ENCODE measurements around the gene RPL38. TPM values are rescaled to one million over a fixed set of nuclear protein-coding genes. Genes with fewer than 3 reads are reported as not detected.

The RPL38 gene
- polyA plus RNA-seq, 1 experiment = 1,841 TPM

DNA sequence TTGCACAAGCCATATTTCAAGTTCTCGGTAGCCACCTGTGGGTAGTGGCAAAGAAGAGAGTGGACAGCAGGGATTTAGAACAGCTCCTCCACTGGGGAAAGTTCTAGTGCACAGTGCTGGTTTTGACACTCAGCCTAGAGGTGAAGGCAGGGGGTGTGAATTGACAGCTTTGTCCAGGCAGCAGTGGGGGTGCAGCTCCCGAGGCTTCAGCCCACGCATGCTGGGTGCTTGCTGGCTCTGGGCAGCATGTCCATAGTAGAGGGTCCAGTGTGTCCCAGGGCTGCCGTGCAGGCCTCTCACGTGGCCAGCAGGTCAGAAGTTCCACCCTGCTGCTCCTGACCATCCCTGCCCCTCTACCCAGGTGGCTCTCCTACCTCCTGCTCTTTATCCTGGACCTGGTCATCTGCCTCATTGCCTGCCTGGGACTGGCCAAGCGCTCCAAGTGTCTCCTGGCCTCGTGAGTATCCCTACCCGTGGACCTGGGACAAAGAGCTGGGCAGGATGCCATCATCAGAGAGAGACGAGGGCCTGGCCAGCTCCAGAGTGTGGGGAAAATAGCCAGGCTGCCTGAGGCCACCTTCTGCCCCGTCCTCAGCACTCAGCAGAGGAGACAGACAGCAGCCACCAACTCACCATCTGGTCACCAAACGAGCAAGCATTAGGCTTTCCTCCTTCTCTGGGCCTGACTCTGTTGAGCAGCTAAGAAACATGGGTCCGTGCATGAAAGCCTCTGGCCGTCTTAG lies 39.7 kb downstream of the RPL38 start:
- TF ChIP-seq, protein P1, sequence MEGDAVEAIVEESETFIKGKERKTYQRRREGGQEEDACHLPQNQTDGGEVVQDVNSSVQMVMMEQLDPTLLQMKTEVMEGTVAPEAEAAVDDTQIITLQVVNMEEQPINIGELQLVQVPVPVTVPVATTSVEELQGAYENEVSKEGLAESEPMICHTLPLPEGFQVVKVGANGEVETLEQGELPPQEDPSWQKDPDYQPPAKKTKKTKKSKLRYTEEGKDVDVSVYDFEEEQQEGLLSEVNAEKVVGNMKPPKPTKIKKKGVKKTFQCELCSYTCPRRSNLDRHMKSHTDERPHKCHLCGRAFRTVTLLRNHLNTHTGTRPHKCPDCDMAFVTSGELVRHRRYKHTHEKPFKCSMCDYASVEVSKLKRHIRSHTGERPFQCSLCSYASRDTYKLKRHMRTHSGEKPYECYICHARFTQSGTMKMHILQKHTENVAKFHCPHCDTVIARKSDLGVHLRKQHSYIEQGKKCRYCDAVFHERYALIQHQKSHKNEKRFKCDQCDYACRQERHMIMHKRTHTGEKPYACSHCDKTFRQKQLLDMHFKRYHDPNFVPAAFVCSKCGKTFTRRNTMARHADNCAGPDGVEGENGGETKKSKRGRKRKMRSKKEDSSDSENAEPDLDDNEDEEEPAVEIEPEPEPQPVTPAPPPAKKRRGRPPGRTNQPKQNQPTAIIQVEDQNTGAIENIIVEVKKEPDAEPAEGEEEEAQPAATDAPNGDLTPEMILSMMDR (IDR thresholded peaks at IDR 0.05; ENCODE audit: insufficient read depth, low read depth, low read length) = no peak
- Histone ChIP-seq H3K4me3 (ENCODE audit: low read depth, low read length) (no peak overlapping the region), H3K27me3 (ENCODE audit: control insufficient read depth, insufficient read depth, low read length) (no peaks in the 10 kb centered on the region), H3K36me3 (ENCODE audit: control insufficient read depth, insufficient read depth, low read length) (no peaks in the 10 kb centered on the region)
- ChIA-PET CTCF (no interaction called here), POLR2A (no interaction called here)
- no peak for DNase-seq (ENCODE audit: low read depth)

DNA sequence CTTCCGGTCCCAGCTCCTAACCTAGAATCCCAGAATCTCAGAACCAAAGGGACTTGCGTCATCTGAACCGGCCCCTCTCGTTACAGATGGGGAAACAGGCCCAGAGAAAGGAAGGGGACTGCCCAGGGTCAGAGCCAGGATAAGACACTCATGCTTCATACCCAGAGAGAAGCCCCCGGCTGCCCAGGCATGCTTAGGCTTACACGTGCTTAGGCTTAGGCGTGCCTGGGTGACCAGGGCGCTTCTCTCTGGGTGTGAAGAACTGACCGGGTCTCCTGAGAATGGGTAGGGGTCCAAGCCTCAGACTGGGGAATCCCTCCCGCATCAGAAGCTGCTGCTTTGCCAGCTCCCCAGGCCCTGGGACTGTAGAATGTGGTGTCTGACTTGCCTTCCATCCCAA lies 40.6 kb downstream of the RPL38 start:
- CTCF ChIA-PET = no interaction called here
- TF ChIP-seq, protein P1 (IDR thresholded peaks at IDR 0.05; ENCODE audit: insufficient read depth, low read depth, low read length) = no peak
- no peaks in the 10 kb centered on the region for H3K36me3 ChIP-seq (ENCODE audit: control insufficient read depth, insufficient read depth, low read length)
- H3K27me3 ChIP-seq (ENCODE audit: control insufficient read depth, insufficient read depth, low read length) = no peaks in the 10 kb centered on the region
- POLR2A ChIA-PET = no interaction called here
- no peak for DNase-seq (ENCODE audit: low read depth)
- no peak overlapping the region for H3K4me3 ChIP-seq (ENCODE audit: low read depth, low read length)

DNA sequence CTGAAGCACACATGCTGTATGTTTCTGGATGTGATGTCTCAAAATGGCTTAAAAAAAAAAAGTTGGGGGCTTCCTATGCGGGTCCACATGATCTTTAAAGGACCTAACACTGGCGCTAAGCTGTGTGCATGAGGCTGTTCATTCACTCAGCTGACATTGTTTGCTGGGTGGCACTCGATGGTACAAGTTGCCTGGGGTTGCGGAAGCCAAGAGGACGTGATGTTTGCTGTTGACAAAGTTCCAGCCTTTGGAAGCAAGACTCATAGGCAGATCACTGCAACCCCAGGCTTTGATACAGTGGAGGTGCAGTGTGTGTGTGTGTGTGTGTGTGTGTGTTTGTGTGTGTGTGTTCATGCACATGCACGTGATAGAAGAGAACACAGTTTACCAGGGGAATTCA lies 41.1 kb downstream of the RPL38 start:
- no peak for DNase-seq (ENCODE audit: low read depth)
- ChIA-PET CTCF (no interaction called here), POLR2A (no interaction called here)
- Histone ChIP-seq H3K4me3 (ENCODE audit: low read depth, low read length) (no peak overlapping the region), H3K36me3 (ENCODE audit: control insufficient read depth, insufficient read depth, low read length) (no peaks in the 10 kb centered on the region), H3K27me3 (ENCODE audit: control insufficient read depth, insufficient read depth, low read length) (no peaks in the 10 kb centered on the region)
- TF ChIP-seq, protein P1 (IDR thresholded peaks at IDR 0.05; ENCODE audit: insufficient read depth, low read depth, low read length) = no peak

- Histone ChIP-seq H3K36me3 (ENCODE audit: control insufficient read depth, insufficient read depth, low read length) (no peaks in the 10 kb centered on the region), H3K4me3 (ENCODE audit: low read depth, low read length) (no peak overlapping the region), H3K27me3 (ENCODE audit: control insufficient read depth, insufficient read depth, low read length) (no peaks in the 10 kb centered on the region)
- POLR2A ChIA-PET = no interaction called here
- CTCF ChIA-PET = no interaction called here
- TF ChIP-seq, protein P1 (IDR thresholded peaks at IDR 0.05; ENCODE audit: insufficient read depth, low read depth, low read length) = no peak
- no peak for DNase-seq (ENCODE audit: low read depth)
Measured at GRCh38 chr17:74245145-74245831, 41.8 kb downstream of the RPL38 start.

DNA sequence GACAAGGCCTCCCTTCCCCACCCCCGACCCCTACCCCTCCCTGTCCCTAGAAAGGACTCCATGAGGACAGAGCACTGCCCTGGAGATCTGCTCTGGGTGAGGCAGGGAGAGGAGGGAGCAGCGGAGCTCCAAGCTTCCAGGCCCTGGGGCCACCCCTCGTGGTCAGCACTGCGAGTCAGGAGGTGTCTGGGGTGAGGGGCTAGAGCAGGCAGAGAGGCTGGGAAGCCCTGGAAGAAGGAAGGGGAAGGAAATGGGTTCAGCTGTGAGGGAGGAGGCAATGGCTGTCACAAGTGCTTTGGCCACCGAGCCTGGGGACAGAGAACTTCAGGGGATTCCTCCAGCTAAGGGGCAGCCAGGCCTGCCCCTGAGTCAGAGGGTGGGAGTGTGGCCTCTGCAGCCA lies 42.4 kb downstream of the RPL38 start:
- Histone ChIP-seq H3K4me3 (ENCODE audit: low read depth, low read length) (no peak overlapping the region), H3K27me3 (ENCODE audit: control insufficient read depth, insufficient read depth, low read length) (no peaks in the 10 kb centered on the region), H3K36me3 (ENCODE audit: control insufficient read depth, insufficient read depth, low read length) (no peaks in the 10 kb centered on the region)
- ChIA-PET POLR2A (no interaction called here), CTCF (no interaction called here)
- DNase-seq (ENCODE audit: low read depth) = no peak
- TF ChIP-seq, protein P1 (IDR thresholded peaks at IDR 0.05; ENCODE audit: insufficient read depth, low read depth, low read length) = no peak

Data from BJ (cell line).